Activated CD4-positive, alpha-beta T cell treated with anti-CD3 and anti-CD28 coated beads, Interleukin-10, Interleukin-2, amounts not matched to agents 100 ng/mL and 50 ng/mL, durations not matched to agents 16 hours and 8 hours (primary cell): ENCODE data around the gene TNRC18.
A peak's percentile ranks its signal among the peaks of the same experiment; 100 is the strongest.

Experiments
- DNase-seq: peaks from one replicate; pipeline ENCODE4 v3.0.0-alpha.2; 2020

Gene TNRC18

DNA sequence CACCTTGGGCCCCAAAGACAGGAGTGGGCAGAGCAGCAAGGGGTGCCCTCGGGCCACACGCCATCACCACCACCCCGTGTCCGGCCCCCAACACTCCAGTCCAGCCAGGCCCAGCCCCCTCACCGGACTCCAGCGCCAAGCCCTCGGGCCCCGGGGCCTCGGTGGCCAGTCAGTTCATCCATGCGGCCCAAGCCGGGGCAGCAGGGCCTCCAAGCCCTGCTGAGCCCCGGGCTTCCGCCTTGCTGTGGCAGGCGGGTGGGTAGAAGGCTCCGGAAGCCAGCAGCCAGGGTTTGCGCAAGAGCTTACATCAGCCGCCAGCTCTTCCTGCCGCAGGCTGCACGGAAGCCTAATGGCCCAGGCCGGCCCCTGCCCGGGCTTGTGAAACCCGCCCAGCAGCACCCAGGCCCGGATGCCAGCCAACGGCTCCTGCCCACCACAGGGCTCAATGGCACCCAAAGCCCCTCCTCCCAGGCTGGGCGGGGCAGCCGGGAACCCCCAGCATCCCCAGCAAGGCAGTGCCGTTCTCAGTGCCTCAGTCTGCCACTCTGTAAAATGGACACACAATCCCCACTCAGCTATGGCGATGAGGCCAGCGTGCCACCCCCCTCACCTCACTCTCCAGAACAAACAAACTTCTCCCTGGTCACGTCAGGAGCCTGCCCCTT is 26.5 kb downstream of the TNRC18 start:
- peak; percentile 99 for DNase-seq

DNA sequence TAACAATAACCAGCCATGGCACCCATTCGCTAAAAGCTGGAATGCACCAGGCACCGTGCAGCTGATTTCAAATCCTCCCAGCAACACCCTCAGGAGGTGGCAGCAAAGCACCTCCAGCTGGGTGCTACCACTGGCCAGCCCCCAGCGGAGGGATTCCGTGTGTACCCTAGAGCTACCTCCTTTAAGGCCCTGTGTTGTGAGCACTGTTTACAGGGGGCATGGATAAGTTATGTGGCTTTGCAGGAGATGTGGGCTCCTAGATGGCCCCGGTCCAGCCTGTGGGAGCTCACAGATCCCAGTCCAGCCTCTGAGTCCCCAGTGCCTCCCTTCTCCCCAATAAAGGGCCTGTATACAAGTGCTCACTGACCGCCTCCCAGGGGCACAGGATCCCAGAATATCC is 27.1 kb downstream of the TNRC18 start:
- DNase-seq = peak; percentile 73

GRCh38 chr7:5395246-5395645 is 28.4 kb downstream of the TNRC18 start:
- no peak for DNase-seq

DNA sequence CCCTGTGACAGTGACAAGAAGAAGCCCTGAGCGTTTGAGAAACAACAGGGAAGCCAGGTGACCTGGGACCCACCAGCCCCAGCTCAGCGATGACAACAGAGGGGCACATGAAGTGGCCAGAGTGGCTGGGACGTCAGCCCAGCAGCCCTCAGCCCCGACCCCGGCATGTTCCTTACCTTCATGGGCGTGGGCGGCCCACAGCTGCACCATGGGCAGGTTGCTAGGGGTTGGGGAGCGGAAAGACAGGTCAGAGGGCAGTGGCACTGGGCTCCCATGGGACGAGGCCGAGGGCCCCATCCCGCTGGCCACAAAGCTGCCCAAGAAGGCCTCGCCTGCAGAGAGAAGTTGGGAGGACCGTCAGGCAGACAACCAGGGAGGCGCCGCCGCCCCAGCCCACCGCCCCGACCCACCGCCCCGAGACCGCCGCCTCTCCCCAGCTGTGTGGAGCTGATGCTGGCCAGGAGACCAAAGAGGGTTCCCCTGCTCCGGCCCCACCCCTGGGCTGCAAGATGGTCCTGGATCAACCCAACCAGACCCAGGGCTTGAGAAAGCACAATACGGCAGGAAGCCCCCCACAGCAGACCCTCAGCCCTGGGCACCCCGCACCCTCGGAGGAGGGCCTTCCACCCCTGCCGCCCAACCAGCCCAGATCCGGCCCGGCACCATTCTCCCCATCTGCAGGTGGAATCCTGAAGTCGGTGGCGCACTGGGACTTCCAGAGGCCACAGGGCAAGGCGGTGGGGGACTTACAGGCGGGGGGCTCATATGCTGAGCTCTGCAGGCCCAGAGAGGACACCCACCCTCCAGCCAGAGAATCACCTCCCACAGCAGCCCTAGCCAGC is 29.1 kb downstream of the TNRC18 start:
- DNase-seq = no peak

- no peak for DNase-seq
Observed at GRCh38 chr7:5393748-5394147, 29.9 kb downstream of the TNRC18 start.

GRCh38 chr7:5393328-5393727 is 30.3 kb downstream of the TNRC18 start:
- no peak for DNase-seq

- no peak for DNase-seq
Observed at GRCh38 chr7:5390918-5391317, 32.7 kb downstream of the TNRC18 start.

DNA sequence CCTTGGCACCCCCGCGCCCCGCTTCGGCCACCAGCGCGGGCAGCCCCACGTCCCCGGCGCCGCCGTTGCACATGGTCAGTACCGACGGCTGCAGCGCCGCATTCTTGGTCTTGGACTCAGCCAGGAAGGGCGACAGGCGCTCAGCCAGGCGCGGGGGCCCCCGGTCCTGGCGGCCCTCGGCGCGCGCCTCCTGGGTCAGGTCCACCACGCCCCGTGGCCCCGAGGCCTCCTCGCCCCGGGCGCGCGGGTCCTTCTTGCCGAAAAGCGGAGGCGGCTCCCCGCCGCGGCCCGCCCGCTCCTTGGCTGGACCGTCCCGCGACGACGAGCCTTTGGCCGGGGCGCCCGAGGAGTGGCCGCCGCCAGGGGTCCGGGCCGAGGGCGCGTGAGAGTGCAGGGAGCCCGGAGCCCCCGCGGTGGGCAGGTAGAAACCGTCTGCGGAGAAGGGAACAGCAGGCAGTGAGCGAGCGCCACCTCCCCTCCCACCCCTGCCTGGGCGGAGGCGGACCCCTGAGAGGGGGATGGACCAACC is 34.7 kb downstream of the TNRC18 start:
- DNase-seq = no peak

GRCh38 chr7:5388273-5388901 is 35.2 kb downstream of the TNRC18 start:
- no peak for DNase-seq

- no peak for DNase-seq
Observed at GRCh38 chr7:5387711-5388245, 35.9 kb downstream of the TNRC18 start.

DNA sequence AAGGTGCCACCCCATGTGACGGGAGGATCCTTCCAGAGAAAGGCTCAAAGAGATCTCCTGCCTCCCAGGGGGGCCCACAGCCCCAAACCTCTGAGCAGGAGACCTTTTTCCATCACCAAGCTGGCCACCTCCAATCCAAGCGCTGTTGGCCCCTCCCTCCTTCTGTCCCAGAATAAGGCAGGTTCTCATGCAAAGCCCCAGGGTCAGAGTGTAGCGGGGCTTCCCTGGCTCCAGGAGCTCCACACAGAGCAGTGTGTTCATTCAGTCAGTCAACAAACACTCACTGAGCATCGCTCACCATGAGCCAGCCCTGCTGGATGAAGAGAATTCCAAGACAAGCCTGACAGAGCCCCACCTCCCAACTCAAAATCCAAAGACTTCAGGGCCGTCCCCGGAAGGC is 39.0 kb downstream of the TNRC18 start:
- DNase-seq = no peak

DNA sequence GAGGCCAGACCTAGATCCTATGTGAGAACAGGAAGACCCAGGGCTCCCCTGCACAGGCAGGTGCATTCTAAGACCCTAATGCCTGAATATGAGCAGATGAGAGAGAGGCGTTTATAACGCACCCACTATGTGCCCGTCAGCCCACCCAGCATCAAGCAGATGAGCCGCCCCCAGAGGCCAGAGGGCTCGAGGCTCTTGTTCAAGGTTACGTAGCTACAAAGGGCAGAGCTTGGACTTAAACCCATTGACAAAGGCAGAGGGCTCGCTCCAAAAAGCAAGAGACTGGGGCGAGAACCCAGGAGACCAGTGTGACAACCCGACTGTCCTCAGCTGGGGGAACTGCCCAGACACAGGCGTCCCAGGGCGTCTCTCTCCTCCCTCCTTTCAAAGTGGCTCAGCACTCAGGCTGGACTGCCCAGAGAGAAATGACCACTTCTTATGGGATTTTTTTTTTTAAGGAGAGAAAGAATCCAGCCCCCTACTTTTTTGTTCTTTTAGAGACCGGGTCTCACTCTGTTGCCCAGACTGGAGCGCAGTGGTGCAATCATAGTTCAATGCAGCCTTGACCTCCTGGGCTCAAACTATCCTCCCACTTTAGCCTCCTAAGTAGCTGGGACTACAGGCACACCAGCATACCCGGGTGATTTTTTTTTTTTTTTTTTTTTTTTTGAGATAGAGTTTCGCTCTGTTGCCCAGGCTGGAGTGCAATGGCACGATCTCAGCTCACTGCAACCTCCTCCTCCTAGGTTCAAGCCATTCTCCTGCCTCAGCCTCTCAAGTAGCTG is 40.1 kb downstream of the TNRC18 start:
- DNase-seq = no peak

GRCh38 chr7:5382281-5382892 is 41.2 kb downstream of the TNRC18 start:
- DNase-seq = no peak

DNA sequence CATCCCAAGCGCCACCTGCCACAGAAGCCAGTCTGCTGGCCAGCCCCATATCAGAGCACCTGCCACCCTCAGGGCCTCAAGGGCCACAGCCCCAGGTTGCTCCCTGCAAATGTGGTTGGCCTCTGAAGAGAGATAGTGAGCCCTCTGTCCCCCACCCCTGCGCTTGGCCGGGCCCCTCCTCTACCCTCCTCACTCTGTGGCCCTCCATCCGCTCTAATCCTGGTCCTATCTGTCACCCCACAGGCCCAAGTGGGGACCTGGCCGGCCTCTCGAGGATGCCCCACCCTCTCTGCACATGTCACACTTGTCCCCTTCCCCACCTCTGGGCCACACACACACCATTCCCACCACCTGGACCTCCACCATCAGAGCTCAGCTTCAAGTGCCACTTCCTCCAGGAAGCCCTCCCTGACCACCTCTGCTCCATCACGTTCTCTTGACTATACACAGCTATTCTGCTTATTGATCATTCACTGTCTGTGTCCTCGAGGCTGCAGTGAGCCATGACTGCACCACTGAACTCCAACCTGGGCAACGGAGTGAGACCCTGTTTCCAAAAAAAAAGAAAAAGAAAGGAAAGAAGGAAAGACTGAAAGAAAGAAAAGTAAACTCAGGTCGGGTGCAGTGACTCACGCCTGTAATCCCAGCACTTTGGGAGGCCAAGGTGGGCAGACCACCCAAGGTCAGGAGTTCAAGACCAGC is 42.4 kb downstream of the TNRC18 start:
- no peak for DNase-seq

- DNase-seq = no peak
Observed at GRCh38 chr7:5380350-5381070, 43.1 kb downstream of the TNRC18 start.

DNA sequence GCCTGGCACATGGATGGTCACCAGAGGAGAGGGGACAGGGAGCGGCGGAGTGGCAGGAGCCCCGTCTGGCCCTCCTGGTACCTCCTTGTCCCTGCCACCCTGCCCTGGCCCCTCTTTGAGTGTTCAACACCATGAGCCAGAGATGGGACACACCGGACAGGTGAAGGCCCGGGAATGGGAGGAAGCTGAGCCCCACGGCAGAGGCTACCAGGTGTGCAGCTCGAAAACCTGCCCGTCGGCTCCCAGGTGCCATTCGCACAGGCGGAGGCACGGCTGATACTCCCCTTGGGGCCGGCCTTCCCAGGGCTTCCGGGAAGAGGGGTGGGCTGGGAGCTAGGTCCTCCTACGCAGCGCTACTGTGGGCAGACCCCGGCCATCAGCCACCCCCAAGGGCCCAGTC is 44.1 kb downstream of the TNRC18 start:
- DNase-seq = no peak

- no peak for DNase-seq
Observed at GRCh38 chr7:5377816-5378215, 45.8 kb downstream of the TNRC18 start.

GRCh38 chr7:5377279-5377678 is 46.4 kb downstream of the TNRC18 start:
- DNase-seq = no peak

- no peak for DNase-seq
Observed at GRCh38 chr7:5375925-5376324, 47.7 kb downstream of the TNRC18 start.

- DNase-seq = no peak
Observed at GRCh38 chr7:5374464-5374863, 49.2 kb downstream of the TNRC18 start.

DNA sequence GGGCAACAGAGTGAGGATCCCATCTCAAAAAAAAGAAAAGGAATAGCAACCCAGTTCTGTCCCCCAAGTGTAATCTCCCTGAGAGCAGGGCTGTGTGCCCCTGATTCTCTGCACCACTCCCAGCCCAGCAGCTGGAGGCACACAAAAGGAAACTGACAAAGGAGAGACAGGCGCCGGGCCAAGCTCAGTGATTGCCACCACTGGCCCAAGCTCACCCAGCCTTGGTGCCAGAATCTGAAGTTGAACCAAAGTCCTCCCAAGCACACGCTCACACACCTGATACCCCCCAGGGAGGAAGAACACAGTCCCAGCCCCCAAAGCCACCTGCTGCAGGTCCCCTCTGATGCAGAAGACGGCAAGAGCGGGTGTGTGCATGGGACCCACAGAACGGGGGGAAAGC is 50.3 kb downstream of the TNRC18 start:
- no peak for DNase-seq
